OCI-LY7 (cell line): ENCODE measurements around the gene RIMBP2. TPM values are rescaled to one million over a fixed set of nuclear protein-coding genes. Genes with fewer than 3 reads are reported as not detected.

Experiments
- BruUV-seq: library from RNA; stranded (reverse); fragments of 400-500 nt; replicated peaks from 2 replicates; lab custom pipeline; 2021; lab: Mats Ljungman, UMichigan
- CTCF ChIA-PET: fragments of 300-600 bp; sonication (Branson Sonifier 250); formaldehyde crosslinking; loops from one replicate; lab custom pipeline; 2022; ENCODE audit warnings: antibody characterized with exemption; ENCODE audit not compliant: unreplicated experiment; lab: Charles Lee
- POLR2A ChIA-PET: fragments of 300-600 bp; sonication (Branson Sonifier 250); formaldehyde crosslinking; loops from one replicate; lab custom pipeline; 2022; ENCODE audit warnings: antibody characterized with exemption; lab: Charles Lee
- DNase-seq: peaks from one replicate; pipeline ENCODE4 v3.0.0-alpha.2; 2015; ENCODE audit warnings: low spot score
- H2AFZ ChIP-seq: fragments of 200-600 bp; sonication (generic), shearing (Covaris generic); 2 replicates; pipeline ENCODE4 v1.6.1; 2014; ENCODE audit warnings: mild to moderate bottlenecking, antibody characterized with exemption, low read length, moderate library complexity
- H3K27ac ChIP-seq: fragments of 200-600 bp; sonication (generic); 2 replicates; pipeline ENCODE4 v1.5.1; 2014; ENCODE audit warnings: mixed run types, low read depth, mild to moderate bottlenecking, moderate library complexity, low read length, inconsistent platforms; ENCODE audit not compliant: poor library complexity, severe bottlenecking
- H3K36me3 ChIP-seq: fragments of 200-600 bp; sonication (generic); 2 replicates; pipeline ENCODE4 v1.6.1; 2014; ENCODE audit warnings: mild to moderate bottlenecking, antibody characterized with exemption, low read length, moderate library complexity, mixed read lengths; ENCODE audit not compliant: insufficient read depth
- H3K4me1 ChIP-seq: fragments of 200-600 bp; sonication (generic); 2 replicates; pipeline ENCODE4 v1.5.1; 2014; ENCODE audit warnings: mild to moderate bottlenecking, low read length; ENCODE audit not compliant: insufficient read depth, poor library complexity, severe bottlenecking
- H3K4me2 ChIP-seq: fragments of 200-600 bp; sonication (generic); 2 replicates; pipeline ENCODE4 v1.6.1; 2014; ENCODE audit warnings: mild to moderate bottlenecking, low read length
- H3K4me3 ChIP-seq: fragments of 200-600 bp; sonication (generic); 2 replicates; pipeline ENCODE4 v1.5.1; 2014; ENCODE audit warnings: mild to moderate bottlenecking, low read depth, low read length; ENCODE audit not compliant: poor library complexity, severe bottlenecking
- H3K79me2 ChIP-seq: fragments of 200-600 bp; sonication (generic); 2 replicates; pipeline ENCODE4 v1.6.1; 2016; ENCODE audit warnings: low read depth, mild to moderate bottlenecking, low read length, moderate library complexity, mixed read lengths; ENCODE audit not compliant: insufficient read depth
- H3K9me2 ChIP-seq: fragments of 200-600 bp; sonication (generic); 2 replicates; pipeline ENCODE4 v1.6.1; 2016; ENCODE audit warnings: mild to moderate bottlenecking, low read length, mixed read lengths; ENCODE audit not compliant: insufficient read depth
- H3K9me3 ChIP-seq: fragments of 200-600 bp; sonication (generic); 2 replicates; pipeline ENCODE4 v1.6.1; 2014; ENCODE audit warnings: mild to moderate bottlenecking, mixed run types, low read length, mixed read lengths
- H4K20me1 ChIP-seq: fragments of 200-600 bp; sonication (generic); 2 replicates; pipeline ENCODE4 v1.6.1; 2014; ENCODE audit warnings: mild to moderate bottlenecking, antibody characterized with exemption, low read length, moderate library complexity, mixed read lengths; ENCODE audit not compliant: insufficient read depth
- CTCF ChIP-seq: fragments of 200-600 bp; sonication (generic); conservative IDR thresholded peaks from 2 replicates; pipeline ENCODE4 v1.5.1; 2014; ENCODE audit warnings: mild to moderate bottlenecking, antibody characterized with exemption, low read length, moderate library complexity, mixed read lengths
- EZH2phosphoT487 ChIP-seq: fragments of 200-600 bp; sonication (generic); IDR thresholded peaks from 2 replicates; pipeline ENCODE4 v1.6.1; 2018; ENCODE audit warnings: low read depth, borderline replicate concordance, mild to moderate bottlenecking, mixed run types, antibody characterized with exemption, low read length, moderate library complexity, mixed read lengths
- intact Hi-C: fragments of 100-400 bp; cut with micrococcal nuclease; formaldehyde crosslinking; loops from one replicate; pipeline ENCODE4 v1.10.0; 2022; ENCODE audit not compliant: unreplicated experiment
- total RNA-seq, 2 experiments: library from RNA; depleted of rRNA in 1 of 2; stranded (reverse); fragments of >200 nt in 1 of 2; shearing (Covaris generic) in 1 of 2; gene quantifications; 2 replicates each; pipeline ENCODE4 v1.2.3, GENCODE V29; 2014 to 2022

The RIMBP2 gene
- total RNA-seq, 2 experiments from 2014 or later: not detected

- H3K36me3 ChIP-seq: no peaks in the 10 kb centered on the region
- no peaks in the 10 kb centered on the region for H3K4me1 ChIP-seq
- no peak for TF ChIP-seq CTCF
- no peak for DNase-seq
- no peaks in the 10 kb centered on the region for H3K79me2 ChIP-seq
- H2AFZ ChIP-seq: no peak overlapping the region
- H3K9me3 ChIP-seq: no peaks in the 10 kb centered on the region
- no TSS peak for BruUV-seq
- intact Hi-C loops: no loop called here
- H4K20me1 ChIP-seq: no peaks in the 10 kb centered on the region
- H3K27ac ChIP-seq: no peak overlapping the region
- H3K4me2 ChIP-seq: no peak overlapping the region
- H3K9me2 ChIP-seq: no peaks in the 10 kb centered on the region
- no peak overlapping the region for H3K4me3 ChIP-seq
- ChIA-PET CTCF (no interaction called here), POLR2A (interaction anchor here (1.1 kb wide), 1 partner anchor 31 kb away, joined by 3 read pairs; no protein-coding TSS in a partner anchor)
Measured at GRCh38 chr12:130615861-130616345, 100.2 kb downstream of the RIMBP2 start.

- Histone ChIP-seq H3K9me2 (no peaks in the 10 kb centered on the region), H3K9me3 (no peaks in the 10 kb centered on the region), H2AFZ (no peak overlapping the region), H3K4me3 (no peak overlapping the region), H3K79me2 (no peaks in the 10 kb centered on the region), H3K4me1 (no peaks in the 10 kb centered on the region), H3K36me3 (no peaks in the 10 kb centered on the region), H4K20me1 (no peaks in the 10 kb centered on the region), H3K4me2 (no peak overlapping the region), H3K27ac (no peak overlapping the region)
- DNase-seq: no peak
- no peak for TF ChIP-seq EZH2phosphoT487
- TF ChIP-seq CTCF: no peak
- intact Hi-C loops: no loop called here
- ChIA-PET POLR2A (no interaction called here), CTCF (no interaction called here)
- BruUV-seq: no TSS peak
Measured at GRCh38 chr12:130614530-130614905, 101.6 kb downstream of the RIMBP2 start.

- Histone ChIP-seq H3K9me3 (no peaks in the 10 kb centered on the region), H3K4me3 (no peak overlapping the region), H3K9me2 (no peaks in the 10 kb centered on the region), H3K36me3 (no peaks in the 10 kb centered on the region), H3K4me1 (no peaks in the 10 kb centered on the region), H3K4me2 (no peak overlapping the region), H2AFZ (no peak overlapping the region), H3K27ac (no peak overlapping the region), H3K79me2 (no peaks in the 10 kb centered on the region), H4K20me1 (no peaks in the 10 kb centered on the region)
- DNase-seq: no peak
- intact Hi-C loops: no loop called here
- no TSS peak for BruUV-seq
- POLR2A ChIA-PET: interaction anchor here (1.4 kb wide), 1 partner anchor 57 kb away, joined by 3 read pairs; no protein-coding TSS in a partner anchor
- CTCF ChIA-PET: no interaction called here
- no peak for TF ChIP-seq CTCF
- TF ChIP-seq EZH2phosphoT487: no peak
Measured at GRCh38 chr12:130613831-130614529, 102.1 kb downstream of the RIMBP2 start.
